EH (cell line): Measurements from ENCODE around the gene IL23A.

Source experiments
- DNase-seq: peaks from one replicate; pipeline ENCODE4 v3.0.0-alpha.2; 2015; ENCODE audit warnings: low read depth

The IL23A gene

GRCh38 chr12:56361487-56362129 lies 22.9 kb downstream of the IL23A start:
- DNase-seq = no peak

DNA sequence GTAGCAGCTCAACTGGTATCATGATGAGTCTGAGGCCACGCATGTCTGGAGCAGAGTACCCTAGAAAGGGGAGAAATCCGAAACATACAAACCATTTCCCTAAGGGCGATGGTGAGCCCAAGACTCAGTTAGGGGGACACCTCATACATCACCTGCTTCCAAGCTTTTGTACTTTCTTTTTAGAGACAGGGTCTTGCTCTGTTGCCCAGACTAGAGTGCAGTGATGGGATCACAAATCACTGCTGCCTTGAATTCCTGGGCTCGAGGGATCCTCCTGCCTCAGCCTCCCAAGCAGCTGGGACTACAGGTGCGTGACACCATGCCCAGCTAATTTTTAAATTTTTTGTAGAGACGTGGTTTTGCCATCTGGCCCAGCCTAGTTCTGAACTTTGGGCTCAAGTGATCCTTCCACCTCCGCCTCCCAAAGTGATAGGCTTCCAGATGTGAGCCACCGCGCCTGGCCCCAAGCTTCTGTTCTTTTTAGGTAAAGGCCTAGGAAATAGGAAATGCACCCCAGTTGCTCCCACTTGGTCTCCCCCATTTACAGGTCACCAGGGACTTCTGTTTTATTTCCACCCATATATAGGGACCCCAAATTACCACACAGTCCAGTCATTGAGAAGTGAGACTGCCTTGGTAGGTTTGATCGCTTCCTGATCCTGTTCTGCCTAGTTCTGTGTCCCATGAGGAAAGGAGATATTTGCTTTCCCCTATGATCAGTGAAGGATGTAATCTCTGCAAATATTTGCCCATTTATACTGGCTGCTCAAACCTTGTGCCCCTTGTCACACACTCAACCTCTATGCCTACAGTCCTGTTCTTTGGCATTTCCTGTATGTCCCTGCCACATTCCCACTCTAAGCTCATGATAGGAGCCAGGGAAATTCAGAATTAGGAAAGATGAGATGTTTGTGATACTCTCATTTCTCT lies 23.7 kb downstream of the IL23A start, which contains the start of gene APOF:
Gene APOF, minus strand, starts transcription at position 728 of the 930 bp plus-strand sequence. Its CDS starts 112 bp downstream, at position 616.
- DNase-seq = no peak

- DNase-seq = no peak
These were observed 28.3 kb downstream of the IL23A start for GRCh38 chr12:56366948-56367347.

GRCh38 chr12:56373515-56373914 lies 34.8 kb downstream of the IL23A start:
- DNase-seq = no peak

GRCh38 chr12:56374726-56375597 lies 36.3 kb downstream of the IL23A start:
- peak; percentile 24 for DNase-seq

DNA sequence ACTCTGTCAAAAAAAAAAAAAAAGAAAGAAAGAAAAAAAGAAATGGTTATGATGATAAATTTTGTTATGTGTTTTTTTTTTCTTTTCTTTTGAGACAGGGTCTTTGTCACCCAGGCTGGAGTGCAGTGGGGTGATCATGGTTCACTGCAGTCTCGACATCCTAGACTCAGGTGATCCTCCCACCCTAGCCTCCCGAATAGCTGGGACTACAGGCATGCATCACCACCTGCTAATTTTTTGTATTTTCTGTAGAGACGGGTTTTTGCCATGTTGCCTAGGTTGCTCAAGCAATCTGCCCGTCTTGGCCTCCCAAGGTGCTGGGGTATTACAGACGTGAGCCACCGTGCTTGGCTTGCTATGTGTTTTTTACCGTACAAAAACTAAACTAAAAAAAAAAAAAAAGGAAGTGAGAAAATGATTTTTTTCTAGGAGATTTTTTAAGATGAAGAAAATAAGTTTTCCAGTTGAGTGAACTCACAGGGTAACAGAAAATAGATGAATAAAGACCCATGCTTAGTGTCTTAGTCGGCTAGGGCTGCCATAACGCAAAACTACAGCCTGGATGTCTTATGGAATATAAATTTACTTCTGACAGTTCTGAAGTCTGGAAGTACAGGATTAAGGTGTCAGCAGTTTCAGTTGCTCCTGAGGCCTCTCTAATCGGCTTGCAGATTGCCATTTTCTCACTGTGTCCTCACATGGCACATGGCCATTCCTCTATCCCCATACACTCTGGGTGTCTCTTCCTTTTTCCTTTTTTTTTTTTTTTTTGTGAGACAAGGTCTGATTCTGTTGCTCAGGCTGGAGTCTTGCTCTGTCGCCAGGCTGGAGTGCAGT lies 37.1 kb downstream of the IL23A start:
- no peak for DNase-seq

- peak; percentile 33 for DNase-seq
These were observed 38.8 kb downstream of the IL23A start for GRCh38 chr12:56377310-56377988.

- no peak for DNase-seq
These were observed 39.3 kb downstream of the IL23A start for GRCh38 chr12:56377989-56378316.

DNA sequence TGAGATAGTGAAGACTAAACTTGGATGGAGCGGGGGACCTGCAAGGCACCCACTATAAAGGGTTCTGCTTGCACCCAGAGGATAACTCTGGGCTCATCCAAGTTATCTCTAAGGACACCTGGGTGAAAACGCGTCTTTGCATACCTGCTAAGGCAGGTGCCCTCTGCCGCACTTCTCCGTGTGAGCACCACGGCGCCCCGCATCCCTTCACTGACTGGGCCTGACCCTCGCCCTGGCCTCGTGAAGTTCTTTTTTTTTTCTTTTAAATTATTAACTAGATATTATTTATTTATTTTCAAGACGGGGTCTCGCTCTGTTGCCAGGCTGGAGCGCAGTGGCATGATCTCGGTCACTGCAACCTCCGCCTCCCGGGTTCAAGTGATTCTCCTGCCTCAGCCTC lies 43.9 kb downstream of the IL23A start:
- no peak for DNase-seq

- no peak for DNase-seq
These were observed 47.2 kb downstream of the IL23A start for GRCh38 chr12:56385873-56386272.

- DNase-seq = peak; percentile 78
These were observed 48.6 kb downstream of the IL23A start for GRCh38 chr12:56387152-56387736.

GRCh38 chr12:56389412-56389811 lies 50.7 kb downstream of the IL23A start:
- DNase-seq = no peak
